Left lung (tissue), 10 donors: ENCODE measurements around the gene RNF183. TPM values are rescaled to one million over a fixed set of nuclear protein-coding genes. Genes with fewer than 3 reads are reported as not detected.
A peak's percentile ranks its signal among the peaks of the same experiment; 100 is the strongest.
"Not testable (repeated sequence)": the region's sequence is repeated elsewhere in the genome, so short reads cannot be mapped to it uniquely, and the experiment has no call there.

ENCODE experiments used
- ATAC-seq: fragments of 200-7000 bp; cut with Tn5 transposase; one replicate; pipeline ENCODE4 v1.9.1; 2020; ENCODE audit warnings: moderate library complexity
- DNase-seq, 4 donors: peaks; one replicate each; pipeline ENCODE4 v3.0.0-alpha.2; 2013 to 2020
- H3K27ac ChIP-seq, 2 donors: fragments of 200-600 bp; sonication (generic) in 1 of 2; one replicate each; pipeline versions ENCODE4 v1.5.0 to v1.8.0; 2020 to 2021
- H3K27me3 ChIP-seq, 2 donors: fragments of 200-600 bp; sonication (generic) in 1 of 2; one replicate each; pipeline versions ENCODE4 v1.5.0 to v1.8.0; 2020 to 2021
- H3K36me3 ChIP-seq, 2 donors: fragments of 200-600 bp; sonication (generic) in 1 of 2; one replicate each; pipeline versions ENCODE4 v1.5.0 to v1.8.0; 2020 to 2021
- H3K4me1 ChIP-seq, 2 donors: fragments of 200-600 bp; one replicate each; pipeline ENCODE4 v1.8.0; 2021
- H3K4me3 ChIP-seq, 2 donors: fragments of 200-600 bp; sonication (generic) in 1 of 2; one replicate each; pipeline versions ENCODE4 v1.5.0 to v1.8.0; 2020 to 2021; ENCODE audit warnings: mild to moderate bottlenecking in 1 of 2
- H3K9me3 ChIP-seq, 2 donors: fragments of 200-600 bp; sonication (generic) in 1 of 2; one replicate each; pipeline versions ENCODE4 v1.5.0 to v1.8.0; 2020 to 2021
- CTCF ChIP-seq, 2 donors: fragments of 200-600 bp; sonication (generic) in 1 of 2; IDR thresholded peaks; one replicate each; pipeline versions ENCODE4 v1.5.0 to v1.8.0; 2021; ENCODE audit warnings: antibody characterized with exemption in 2 of 2
- intact Hi-C, 2 donors: fragments of 100-400 bp; cut with DNase I; formaldehyde crosslinking; loops; one replicate each; pipeline versions ENCODE4 v1.11.2 to v1.14.2; 2022
- polyA plus RNA-seq, 6 donors: library from polyadenylated mRNA; unstranded; fragments of 120-200 nt; gene quantifications; one replicate each; pipeline ENCODE4 v1.2.1, GENCODE V29; 2013; ENCODE audit not compliant: insufficient read length in 6 of 6
- total RNA-seq, 2 donors: library from RNA; stranded (reverse); fragmentation: NEBNext Ultra II Directional; extraction: Animal tissue kit (Norgen Biotek cat#: 25700); gene quantifications; one replicate each; pipeline ENCODE4 v1.2.1, GENCODE V29; 2021
- donor health status: DM: no; HTN: yes; CAD: no.
- donor health status: DM: no; HTN: no; CAD: no.

Gene RNF183
- total and polyA plus RNA-seq, 8 donors: 0.30 to 0.73 (median 0.49) TPM; not detected in 2

GRCh38 chr9:113258282-113258681, 44.9 kb downstream of the RNF183 start:
- Histone ChIP-seq H3K27ac (no peak overlapping the region), H3K36me3 (peaks cover 0 to 73% of the 10 kb centered on the region in 2 donors), H3K4me3 (no peak overlapping the region), H3K27me3 (no peaks in the 10 kb centered on the region), H3K4me1 (peaks cover 0 to 9% of the 10 kb centered on the region in 2 donors), H3K9me3 (no peaks in the 10 kb centered on the region)
- no peak for TF ChIP-seq CTCF (IDR thresholded peaks at IDR 0.05)
- intact Hi-C loops: no loop called here
- no peak for ATAC-seq
- no peak for DNase-seq

- TF ChIP-seq CTCF (IDR thresholded peaks at IDR 0.05): no peak
- ATAC-seq (no peak), DNase-seq (no peak)
- H3K9me3 ChIP-seq: no peaks in the 10 kb centered on the region
- H3K27me3 ChIP-seq: no peaks in the 10 kb centered on the region
- intact Hi-C loops: no loop called here
- H3K27ac ChIP-seq: no peak overlapping the region
- H3K36me3 ChIP-seq: peaks cover 0 to 69% of the 10 kb centered on the region in 2 donors
- no peak overlapping the region for H3K4me3 ChIP-seq
- H3K4me1 ChIP-seq: peaks cover 0 to 9% of the 10 kb centered on the region in 2 donors
These were observed 45.3 kb downstream of the RNF183 start for GRCh38 chr9:113257863-113258262.

GRCh38 chr9:113255438-113255837, 47.7 kb downstream of the RNF183 start:
- peaks cover 0 to 3% of the 10 kb centered on the region in 2 donors for H3K9me3 ChIP-seq
- no peak overlapping the region for H3K4me3 ChIP-seq
- peaks cover 0 to 9% of the 10 kb centered on the region in 2 donors for H3K4me1 ChIP-seq
- peaks cover 0 to 45% of the 10 kb centered on the region in 2 donors for H3K36me3 ChIP-seq
- H3K27ac ChIP-seq: peak overlapping the region in 1 of 2 donors; percentile 55
- intact Hi-C loops: no loop called here
- DNase-seq (no peak), ATAC-seq (peak; percentile 54)
- TF ChIP-seq CTCF (IDR thresholded peaks at IDR 0.05): no peak
- H3K27me3 ChIP-seq: no peaks in the 10 kb centered on the region

- intact Hi-C loops: no loop called here
- Histone ChIP-seq H3K36me3 (peaks cover 0 to 40% of the 10 kb centered on the region in 2 donors), H3K9me3 (peaks cover 0 to 3% of the 10 kb centered on the region in 2 donors), H3K4me3 (no peak overlapping the region), H3K4me1 (peaks cover 0 to 9% of the 10 kb centered on the region in 2 donors), H3K27me3 (no peaks in the 10 kb centered on the region), H3K27ac (peak overlapping the region in 1 of 2 donors; percentile 55)
- no peak for DNase-seq
- no peak for ATAC-seq
- TF ChIP-seq CTCF (IDR thresholded peaks at IDR 0.05): no peak
These were observed 48.2 kb downstream of the RNF183 start for GRCh38 chr9:113254991-113255390.

GRCh38 chr9:113250807-113251206, 52.4 kb downstream of the RNF183 start:
- DNase-seq (no peak), ATAC-seq (no peak)
- H3K4me1 ChIP-seq: peaks cover 0 to 8% of the 10 kb centered on the region in 2 donors
- intact Hi-C loops: no loop called here
- H3K27me3 ChIP-seq: no peaks in the 10 kb centered on the region
- TF ChIP-seq CTCF (IDR thresholded peaks at IDR 0.05): no peak
- peaks cover 0 to 3% of the 10 kb centered on the region in 2 donors for H3K9me3 ChIP-seq
- no peak overlapping the region for H3K27ac ChIP-seq
- H3K4me3 ChIP-seq: no peak overlapping the region
- H3K36me3 ChIP-seq: no peaks in the 10 kb centered on the region

- intact Hi-C loops, ATAC-seq, DNase-seq, H3K4me3 ChIP-seq, H3K27me3 ChIP-seq, H3K36me3 ChIP-seq, H3K9me3 ChIP-seq, H3K27ac ChIP-seq, H3K4me1 ChIP-seq: not testable (repeated sequence)
These were observed 53.5 kb downstream of the RNF183 start for GRCh38 chr9:113249661-113250060.
